Keratinocyte (primary cell): ENCODE data around the gene RMP24.

Experiments
- DNase-seq: peaks from one replicate; pipeline ENCODE4 v3.0.0-alpha.2; 2011; ENCODE audit warnings: low read depth, missing footprints, low spot score
- FAIRE-seq: peaks from 2 replicates; lab custom pipeline; 2011; peaks lifted over from hg19 to GRCh38; lab: Jason Lieb, UNC
- H2AFZ ChIP-seq: 2 replicates; pipeline ENCODE4 v1.6.0; 2012; ENCODE audit warnings: low read length, control low read depth, inconsistent platforms; ENCODE audit not compliant: control insufficient read depth
- H3K27ac ChIP-seq: 2 replicates; pipeline ENCODE4 v1.5.1; 2011; ENCODE audit warnings: low read length; ENCODE audit not compliant: control insufficient read depth, insufficient read depth
- H3K27me3 ChIP-seq: 3 replicates; pipeline ENCODE4 v1.6.0; 2011; ENCODE audit warnings: low read length; ENCODE audit not compliant: control insufficient read depth, insufficient read depth; ENCODE audit errors: extremely low read depth
- H3K36me3 ChIP-seq, 2 experiments: 2 replicates in 1 of 2; 3 replicates in 1 of 2; pipeline ENCODE4 v1.5.1; 2011; ENCODE audit warnings: low read length in 2 of 2, mild to moderate bottlenecking in 1 of 2; ENCODE audit not compliant: control insufficient read depth in 2 of 2, insufficient read depth in 2 of 2; ENCODE audit errors: extremely low read depth in 1 of 2
- H3K4me1 ChIP-seq: 3 replicates; pipeline ENCODE4 v1.5.1; 2011; ENCODE audit warnings: low read length; ENCODE audit not compliant: control insufficient read depth, insufficient read depth; ENCODE audit errors: extremely low read depth
- H3K4me2 ChIP-seq: 3 replicates; pipeline ENCODE4 v1.6.0; 2011; ENCODE audit warnings: low read depth, low read length; ENCODE audit not compliant: control insufficient read depth, insufficient read depth; ENCODE audit errors: extremely low read depth
- H3K4me3 ChIP-seq, 3 experiments: fragments of 200-600 bp in 1 of 3; sonication (generic) in 1 of 3; 2 replicates in 2 of 3; 3 replicates in 1 of 3; pipeline ENCODE4 v1.5.1; 2011 to 2016; ENCODE audit warnings: low read length in 3 of 3, mild to moderate bottlenecking in 3 of 3, control low read depth in 2 of 3, inconsistent platforms in 1 of 3, low read depth in 1 of 3, mixed read lengths in 1 of 3, mixed run types in 1 of 3, moderate library complexity in 1 of 3; ENCODE audit not compliant: control insufficient read depth in 2 of 3, insufficient read depth in 2 of 3; ENCODE audit errors: extremely low read depth in 1 of 3
- H3K79me2 ChIP-seq: 2 replicates; pipeline ENCODE4 v1.6.0; 2012; ENCODE audit warnings: low read length; ENCODE audit not compliant: control insufficient read depth, insufficient read depth
- H3K9ac ChIP-seq: 3 replicates; pipeline ENCODE4 v1.6.0; 2011; ENCODE audit warnings: low read length; ENCODE audit not compliant: control insufficient read depth, insufficient read depth; ENCODE audit errors: extremely low read depth
- H3K9me1 ChIP-seq: 3 replicates; pipeline ENCODE4 v1.6.0; 2011; ENCODE audit warnings: low read length; ENCODE audit not compliant: control insufficient read depth, insufficient read depth; ENCODE audit errors: extremely low read depth
- H3K9me3 ChIP-seq: 2 replicates; pipeline ENCODE4 v1.5.1; 2012; ENCODE audit warnings: low read depth, low read length; ENCODE audit not compliant: control insufficient read depth
- H4K20me1 ChIP-seq: 3 replicates; pipeline ENCODE4 v1.6.0; 2011; ENCODE audit warnings: low read length; ENCODE audit not compliant: control insufficient read depth, insufficient read depth; ENCODE audit errors: extremely low read depth
- CTCF ChIP-seq, 3 experiments: IDR thresholded peaks in 1 of 3; conservative IDR thresholded peaks in 1 of 3; optimal IDR thresholded peaks in 1 of 3; 2 replicates in 2 of 3; 3 replicates in 1 of 3; pipeline versions ENCODE3 to v1.5.1; 2011; ENCODE audit warnings: low read length in 3 of 3, mild to moderate bottlenecking in 3 of 3, moderate library complexity in 2 of 3, control low read depth in 1 of 3, inconsistent platforms in 1 of 3; ENCODE audit not compliant: insufficient read depth in 2 of 3; ENCODE audit errors: extremely low read depth in 1 of 3
- EZH2 ChIP-seq: IDR thresholded peaks from one replicate; pipeline ENCODE4 v1.6.1; 2012; ENCODE audit warnings: inconsistent platforms, mild to moderate bottlenecking, low read length, moderate library complexity
- dilution Hi-C: fragments of 300-500 bp; cut with MboI; formaldehyde crosslinking; loops from one replicate; pipeline ENCODE4 v1.7.0; 2020; ENCODE audit warnings: low sequenced_read_pairs; ENCODE audit not compliant: extremely low pct_ligation_motif_present

Gene RMP24

GRCh38 chr18:35949090-35949489 is 23.4 kb upstream of the RMP24 start:
- TF ChIP-seq EZH2 (no peak), CTCF (optimal IDR thresholded peaks at IDR 0.05 in 1 of 3, IDR thresholded peaks at IDR 0.05 in 1 of 3, conservative IDR thresholded peaks at IDR 0.05 in 1 of 3; ENCODE audit: extremely low read depth in 1 of 3, insufficient read depth in 2 of 3, low read length in 3 of 3) (no peak)

GRCh38 chr18:35949903-35950627 is 22.4 kb upstream of the RMP24 start:
- Histone ChIP-seq H2AFZ (peak overlapping the region; percentile 84), H3K36me3 (no peaks in the 10 kb centered on the region), H3K27ac (no peak overlapping the region), H3K4me2 (peak overlapping the region; percentile 82), H3K9me3 (no peaks in the 10 kb centered on the region), H3K4me3 (peak overlapping the region; percentile 66 to 73 (median 68)), H3K79me2 (no peaks in the 10 kb centered on the region), H3K4me1 (no peaks in the 10 kb centered on the region), H3K9ac (peak overlapping the region; percentile 66), H4K20me1 (no peaks in the 10 kb centered on the region), H3K27me3 (no peaks in the 10 kb centered on the region), H3K9me1 (no peaks in the 10 kb centered on the region)
- DNase-seq (no peak), FAIRE-seq (peak; percentile 83)
- peak; percentile 82 to 94 (median 84) for TF ChIP-seq CTCF (optimal IDR thresholded peaks at IDR 0.05 in 1 of 3, IDR thresholded peaks at IDR 0.05 in 1 of 3, conservative IDR thresholded peaks at IDR 0.05 in 1 of 3; ENCODE audit: extremely low read depth in 1 of 3, insufficient read depth in 2 of 3, low read length in 3 of 3)
- TF ChIP-seq EZH2, result no peak
- dilution Hi-C loops, result no loop called here

More at GRCh38 chr18:35949090-35949489, 23.4 kb upstream of the RMP24 start:
- FAIRE-seq (no peak), DNase-seq (no peak)
- H2AFZ ChIP-seq, result no peak overlapping the region
- H3K9ac ChIP-seq, result no peak overlapping the region
- no peak overlapping the region for H3K4me2 ChIP-seq
- H3K27me3 ChIP-seq, result no peaks in the 10 kb centered on the region
- no peaks in the 10 kb centered on the region for H3K79me2 ChIP-seq
- H4K20me1 ChIP-seq, result no peaks in the 10 kb centered on the region
- H3K9me1 ChIP-seq, result no peaks in the 10 kb centered on the region
- H3K9me3 ChIP-seq, result no peaks in the 10 kb centered on the region
- no peaks in the 10 kb centered on the region for H3K4me1 ChIP-seq
- dilution Hi-C loops, result no loop called here
- no peaks in the 10 kb centered on the region for H3K36me3 ChIP-seq
- no peak overlapping the region for H3K4me3 ChIP-seq
- H3K27ac ChIP-seq, result no peak overlapping the region
